Ishikawa (cell line): ENCODE results near the gene SLC26A6.

Experiments
- EGR1 ChIP-seq: IDR thresholded peaks from 2 replicates; pipeline ENCODE4 v1.6.1; 2012
- EP300 ChIP-seq: IDR thresholded peaks from 2 replicates; pipeline ENCODE4 v1.6.1; 2012; ENCODE audit warnings: borderline replicate concordance
- FOXM1 ChIP-seq: IDR thresholded peaks from 2 replicates; pipeline ENCODE4 v1.6.1; 2012; ENCODE audit warnings: low read depth, borderline replicate concordance
- TAF1 ChIP-seq: IDR thresholded peaks from 2 replicates; pipeline ENCODE4 v1.6.1; 2012; ENCODE audit warnings: low read depth, mild to moderate bottlenecking
- TCF12 ChIP-seq: IDR thresholded peaks from 2 replicates; pipeline ENCODE4 v1.6.1; 2012; ENCODE audit warnings: low read depth
- TEAD4 ChIP-seq: IDR thresholded peaks from 2 replicates; pipeline ENCODE4 v1.6.1; 2012
- YY1 ChIP-seq: IDR thresholded peaks from 2 replicates; pipeline ENCODE4 v1.6.1; 2012; ENCODE audit warnings: low read depth
- TF ChIP-seq, protein P1 (sequence below): IDR thresholded peaks from 2 replicates; pipeline ENCODE4 v1.6.1; 2012; ENCODE audit warnings: low read depth, mild to moderate bottlenecking

GRCh38 chr3:48617559-48617958 is 17.7 kb downstream of the SLC26A6 start:
- TF ChIP-seq EP300 (no peak), EGR1 (no peak), YY1 (no peak), TEAD4 (no peak), FOXM1 (no peak), TCF12 (0 out of 2 replicates have a peak, but pooled peaks have one; percentile 19), TAF1 (no peak)
- TF ChIP-seq, protein P1, sequence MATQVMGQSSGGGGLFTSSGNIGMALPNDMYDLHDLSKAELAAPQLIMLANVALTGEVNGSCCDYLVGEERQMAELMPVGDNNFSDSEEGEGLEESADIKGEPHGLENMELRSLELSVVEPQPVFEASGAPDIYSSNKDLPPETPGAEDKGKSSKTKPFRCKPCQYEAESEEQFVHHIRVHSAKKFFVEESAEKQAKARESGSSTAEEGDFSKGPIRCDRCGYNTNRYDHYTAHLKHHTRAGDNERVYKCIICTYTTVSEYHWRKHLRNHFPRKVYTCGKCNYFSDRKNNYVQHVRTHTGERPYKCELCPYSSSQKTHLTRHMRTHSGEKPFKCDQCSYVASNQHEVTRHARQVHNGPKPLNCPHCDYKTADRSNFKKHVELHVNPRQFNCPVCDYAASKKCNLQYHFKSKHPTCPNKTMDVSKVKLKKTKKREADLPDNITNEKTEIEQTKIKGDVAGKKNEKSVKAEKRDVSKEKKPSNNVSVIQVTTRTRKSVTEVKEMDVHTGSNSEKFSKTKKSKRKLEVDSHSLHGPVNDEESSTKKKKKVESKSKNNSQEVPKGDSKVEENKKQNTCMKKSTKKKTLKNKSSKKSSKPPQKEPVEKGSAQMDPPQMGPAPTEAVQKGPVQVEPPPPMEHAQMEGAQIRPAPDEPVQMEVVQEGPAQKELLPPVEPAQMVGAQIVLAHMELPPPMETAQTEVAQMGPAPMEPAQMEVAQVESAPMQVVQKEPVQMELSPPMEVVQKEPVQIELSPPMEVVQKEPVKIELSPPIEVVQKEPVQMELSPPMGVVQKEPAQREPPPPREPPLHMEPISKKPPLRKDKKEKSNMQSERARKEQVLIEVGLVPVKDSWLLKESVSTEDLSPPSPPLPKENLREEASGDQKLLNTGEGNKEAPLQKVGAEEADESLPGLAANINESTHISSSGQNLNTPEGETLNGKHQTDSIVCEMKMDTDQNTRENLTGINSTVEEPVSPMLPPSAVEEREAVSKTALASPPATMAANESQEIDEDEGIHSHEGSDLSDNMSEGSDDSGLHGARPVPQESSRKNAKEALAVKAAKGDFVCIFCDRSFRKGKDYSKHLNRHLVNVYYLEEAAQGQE, result no peak
